RWPE1 (cell line): ENCODE data around the gene RCBTB2.

Experiments
- CTCF ChIA-PET: fragments of 350-600 bp; sonication (Branson Sonifier 250); formaldehyde crosslinking; extraction: SDS; loops from one replicate; lab custom pipeline; 2021; lab: Yijun Ruan, JAX
- POLR2A ChIA-PET: fragments of 400-600 bp; formaldehyde crosslinking; extraction: SDS; loops from one replicate; lab custom pipeline; 2020; ENCODE audit warnings: antibody characterized with exemption; ENCODE audit not compliant: low non-redundant PET; lab: Yijun Ruan, JAX
- DNase-seq: peaks from one replicate; pipeline ENCODE4 v3.0.0; 2012; ENCODE audit warnings: low spot score
- H3K27ac ChIP-seq: fragments of 450-650 bp; 2 replicates; pipeline ENCODE4 v1.5.1; 2017
- TF ChIP-seq, protein P1 (sequence below): fragments of 450-650 bp; conservative IDR thresholded peaks from 2 replicates; pipeline ENCODE4 v1.5.1; 2017; ENCODE audit warnings: low read depth, mild to moderate bottlenecking

The RCBTB2 gene

DNA sequence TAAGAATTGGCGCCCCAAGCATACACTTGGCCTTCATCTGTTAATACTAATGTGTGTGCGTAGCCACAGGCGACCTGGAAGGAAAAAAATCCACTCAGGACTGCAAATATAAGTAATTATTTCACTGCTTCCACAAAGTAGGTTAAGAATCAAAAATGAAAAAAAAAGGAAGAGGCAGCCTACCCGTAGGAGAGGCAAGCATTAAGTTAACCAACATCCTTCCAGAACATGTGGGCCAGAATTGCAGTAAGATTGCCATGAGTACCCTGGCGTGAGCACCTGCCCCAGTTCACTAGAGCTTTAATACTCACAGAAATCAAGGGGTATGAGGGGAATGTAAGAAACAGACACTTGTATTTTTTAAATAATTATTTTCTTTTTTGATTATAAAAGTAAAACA is 22.2 kb downstream of the RCBTB2 start:
- ChIA-PET CTCF (no interaction called here), POLR2A (no interaction called here)
- TF ChIP-seq, protein P1, sequence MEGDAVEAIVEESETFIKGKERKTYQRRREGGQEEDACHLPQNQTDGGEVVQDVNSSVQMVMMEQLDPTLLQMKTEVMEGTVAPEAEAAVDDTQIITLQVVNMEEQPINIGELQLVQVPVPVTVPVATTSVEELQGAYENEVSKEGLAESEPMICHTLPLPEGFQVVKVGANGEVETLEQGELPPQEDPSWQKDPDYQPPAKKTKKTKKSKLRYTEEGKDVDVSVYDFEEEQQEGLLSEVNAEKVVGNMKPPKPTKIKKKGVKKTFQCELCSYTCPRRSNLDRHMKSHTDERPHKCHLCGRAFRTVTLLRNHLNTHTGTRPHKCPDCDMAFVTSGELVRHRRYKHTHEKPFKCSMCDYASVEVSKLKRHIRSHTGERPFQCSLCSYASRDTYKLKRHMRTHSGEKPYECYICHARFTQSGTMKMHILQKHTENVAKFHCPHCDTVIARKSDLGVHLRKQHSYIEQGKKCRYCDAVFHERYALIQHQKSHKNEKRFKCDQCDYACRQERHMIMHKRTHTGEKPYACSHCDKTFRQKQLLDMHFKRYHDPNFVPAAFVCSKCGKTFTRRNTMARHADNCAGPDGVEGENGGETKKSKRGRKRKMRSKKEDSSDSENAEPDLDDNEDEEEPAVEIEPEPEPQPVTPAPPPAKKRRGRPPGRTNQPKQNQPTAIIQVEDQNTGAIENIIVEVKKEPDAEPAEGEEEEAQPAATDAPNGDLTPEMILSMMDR: no peak
- H3K27ac ChIP-seq: no peak overlapping the region
- no peak for DNase-seq

DNA sequence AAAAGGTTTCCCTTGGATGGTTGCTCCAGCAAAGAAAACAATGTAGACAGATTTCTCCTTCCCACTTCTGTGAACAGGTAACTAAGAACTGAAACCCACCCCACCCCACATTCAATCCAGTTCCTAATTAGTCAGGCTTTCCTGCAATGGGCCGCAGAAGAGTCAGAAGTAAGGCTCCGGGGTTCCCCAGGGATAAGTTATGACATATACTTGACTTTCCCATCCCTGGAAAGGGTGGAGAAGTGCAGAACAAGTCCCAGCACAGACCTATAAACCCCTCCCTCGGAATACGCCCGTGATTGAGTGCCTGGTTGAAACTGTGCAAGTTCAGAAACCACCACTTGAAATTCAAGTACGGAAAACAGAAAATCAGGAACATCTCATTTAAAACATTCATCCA is 24.9 kb downstream of the RCBTB2 start:
- POLR2A ChIA-PET: no interaction called here
- CTCF ChIA-PET: interaction anchor here (1.0 kb wide), 1 partner anchor 31 kb away, joined by 3 read pairs; no protein-coding TSS in a partner anchor
- H3K27ac ChIP-seq: peak overlapping the region; percentile 90

DNA sequence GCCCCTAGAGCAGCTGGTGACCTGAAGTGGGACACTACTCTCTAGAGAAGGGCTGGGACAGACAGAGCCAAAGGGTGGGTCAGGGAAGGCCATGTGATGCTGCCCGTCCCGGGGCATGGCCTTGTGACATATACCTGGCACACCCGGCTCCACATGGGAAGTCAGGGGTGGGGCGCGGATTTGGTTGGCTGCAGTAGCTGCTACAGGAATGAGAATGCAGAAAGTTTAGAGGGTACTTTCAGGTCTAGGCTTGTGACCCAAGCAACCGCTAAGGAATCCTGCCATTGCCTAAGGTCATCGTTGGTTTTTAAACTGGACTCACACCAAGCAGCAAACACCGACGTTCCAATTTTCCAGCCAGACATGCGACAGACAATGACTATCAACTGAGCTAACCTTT is 25.9 kb downstream of the RCBTB2 start:
- peak; percentile 38 for DNase-seq
- CTCF ChIA-PET: interaction anchor here (1.0 kb wide), 2 partner anchors 30 to 31 kb away, joined by 3 to 4 read pairs; no protein-coding TSS in a partner anchor
- POLR2A ChIA-PET: interaction anchor here (0.6 kb wide), 2 partner anchors 64 to 351 kb away, joined by 4 to 9 read pairs; no protein-coding TSS in a partner anchor
- H3K27ac ChIP-seq: peak overlapping the region; percentile 84
- TF ChIP-seq, protein P1: no peak

More for the DNA sequence above, 24.9 kb downstream of the RCBTB2 start:
- TF ChIP-seq, protein P1: no peak
- DNase-seq: peak; percentile 68

DNA sequence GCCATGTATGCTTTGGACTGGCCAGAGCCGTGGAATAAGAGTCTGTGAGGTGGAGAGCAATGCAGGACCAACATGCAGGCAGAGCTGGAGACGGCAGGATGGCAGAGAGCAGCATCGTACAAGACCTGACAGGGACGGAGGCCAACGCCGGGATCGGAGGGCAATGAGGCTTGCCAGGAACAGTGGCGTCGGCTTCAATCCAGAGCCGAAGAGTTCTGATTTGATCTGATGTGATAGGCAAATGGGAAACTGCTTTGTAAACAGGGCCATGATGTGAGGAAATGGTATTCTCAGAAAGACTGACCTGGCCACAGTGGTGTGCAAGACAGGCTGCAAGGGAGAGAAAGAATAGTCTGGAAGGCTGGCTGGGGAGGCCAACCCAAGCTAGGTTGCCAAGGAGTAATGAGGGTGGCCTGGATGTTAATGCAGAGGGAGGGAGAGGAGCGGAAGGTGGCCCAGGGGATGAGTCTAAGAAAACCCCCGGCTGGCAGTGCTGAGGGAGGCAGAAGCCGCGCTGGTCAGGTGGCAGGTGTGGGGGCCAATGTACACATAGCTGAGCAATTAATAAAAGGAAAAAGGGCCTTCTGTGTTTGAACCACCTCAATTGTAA is 26.7 kb downstream of the RCBTB2 start:
- TF ChIP-seq, protein P1: no peak
- no peak for DNase-seq
- peak overlapping the region; percentile 84 for H3K27ac ChIP-seq
- POLR2A ChIA-PET: no interaction called here
- CTCF ChIA-PET: interaction anchor here (0.7 kb wide), 1 partner anchor 657 kb away, joined by 3 read pairs; no protein-coding TSS in a partner anchor

DNA sequence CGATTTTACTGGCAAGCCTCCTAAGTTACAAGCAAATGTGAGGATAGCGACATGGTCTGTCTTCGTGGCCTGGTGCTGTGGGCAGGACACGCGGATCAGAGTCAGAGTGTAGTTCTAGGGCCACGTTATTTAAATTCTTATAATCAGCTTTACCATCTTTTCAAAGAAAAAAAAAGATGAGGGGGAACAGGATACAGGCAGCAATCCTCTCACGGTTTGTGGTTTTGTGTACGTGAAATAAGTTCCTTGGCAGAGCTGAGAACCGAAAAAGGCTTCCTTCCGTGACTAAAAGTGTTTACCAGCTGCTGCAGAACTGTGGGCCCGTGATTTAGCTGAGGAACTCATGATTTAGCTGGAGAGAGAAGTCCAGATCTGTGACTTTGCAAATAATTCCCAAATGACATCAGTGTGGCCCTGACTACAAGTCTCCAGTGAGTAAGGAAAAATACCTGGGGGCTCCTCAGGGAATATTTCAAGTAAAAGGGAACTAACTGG is 27.2 kb downstream of the RCBTB2 start:
- TF ChIP-seq, protein P1: no peak
- DNase-seq: no peak
- POLR2A ChIA-PET: no interaction called here
- peak overlapping the region; percentile 84 for H3K27ac ChIP-seq
- CTCF ChIA-PET: interaction anchor here (0.7 kb wide), 1 partner anchor 657 kb away, joined by 3 read pairs; no protein-coding TSS in a partner anchor

DNA sequence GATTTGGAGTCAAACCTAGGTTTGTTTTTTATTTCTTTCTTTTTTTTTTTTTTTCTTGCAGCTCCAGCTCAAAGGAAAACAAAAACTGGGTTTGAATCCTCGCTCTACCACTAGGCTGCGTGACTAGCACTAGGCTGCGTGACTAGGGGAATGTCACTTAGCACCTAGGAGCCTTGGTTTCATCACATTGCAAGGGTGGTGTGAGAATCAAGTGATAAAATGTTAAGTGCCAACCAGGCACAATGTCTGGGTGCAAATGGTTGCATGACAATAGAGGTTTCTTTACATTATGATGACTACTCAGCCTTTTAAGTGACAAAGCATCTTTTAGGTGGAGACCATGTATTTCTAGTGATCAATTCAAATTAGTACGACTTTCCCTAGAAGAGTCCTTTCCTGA is 27.9 kb downstream of the RCBTB2 start:
- no peak overlapping the region for H3K27ac ChIP-seq
- ChIA-PET POLR2A (no interaction called here), CTCF (interaction anchor here (0.7 kb wide), 1 partner anchor 23 kb away, joined by 5 read pairs; no protein-coding TSS in a partner anchor)
- TF ChIP-seq, protein P1: no peak
- DNase-seq: no peak
